Bronchial epithelial cell (primary cell): ENCODE measurements around the gene FAF2. TPM values are rescaled to one million over a fixed set of nuclear protein-coding genes. Genes with fewer than 3 reads are reported as not detected.

Source experiments
- DNase-seq: peaks from one replicate; pipeline ENCODE4 v3.0.0-alpha.2; 2010; ENCODE audit warnings: low read depth
- FAIRE-seq: peaks from 2 replicates; lab custom pipeline; 2011; peaks lifted over from hg19 to GRCh38; lab: Jason Lieb, UNC
- H3K27me3 ChIP-seq: 2 replicates; pipeline ENCODE4 v1.5.1; 2011; ENCODE audit warnings: low read length; ENCODE audit not compliant: control insufficient read depth, insufficient read depth
- H3K36me3 ChIP-seq: 2 replicates; pipeline ENCODE4 v1.5.1; 2011; ENCODE audit warnings: low read length; ENCODE audit not compliant: control insufficient read depth, insufficient read depth
- H3K4me3 ChIP-seq: 2 replicates; pipeline ENCODE4 v1.5.1; 2011; ENCODE audit warnings: mild to moderate bottlenecking, low read depth, low read length, control low read depth
- total RNA-seq: library from RNA; depleted of rRNA; stranded (reverse); fragments of >200 nt; gene quantifications from 2 replicates; pipeline ENCODE4 v1.2.1, GENCODE V29; 2014
- TF ChIP-seq, protein P1 (sequence below): IDR thresholded peaks from 2 replicates; pipeline ENCODE4 v1.5.1; 2011; ENCODE audit warnings: mild to moderate bottlenecking, moderate library complexity, low read length, control low read depth, inconsistent platforms; ENCODE audit not compliant: insufficient read depth, severe bottlenecking

FAF2 gene
- total RNA-seq, 1 donor from 2014 or later, result 34.8 TPM

DNA sequence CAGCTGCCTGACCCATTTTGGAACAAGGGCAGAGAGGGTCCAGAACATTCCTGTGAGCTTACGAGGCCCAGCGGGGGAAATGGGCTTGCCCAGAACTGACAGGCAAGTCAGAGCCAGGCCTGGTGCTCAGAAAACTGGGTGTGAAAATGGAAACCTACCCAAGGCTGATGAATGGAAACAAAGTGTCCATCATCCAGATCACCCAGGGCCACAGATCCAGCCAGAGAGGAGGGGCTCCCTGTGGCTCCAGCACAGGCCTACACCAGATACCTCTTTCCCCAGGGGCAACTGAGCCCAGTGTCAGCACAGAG, 35.0 kb upstream of the FAF2 start:
- H3K4me3 ChIP-seq, result no peak overlapping the region

DNA sequence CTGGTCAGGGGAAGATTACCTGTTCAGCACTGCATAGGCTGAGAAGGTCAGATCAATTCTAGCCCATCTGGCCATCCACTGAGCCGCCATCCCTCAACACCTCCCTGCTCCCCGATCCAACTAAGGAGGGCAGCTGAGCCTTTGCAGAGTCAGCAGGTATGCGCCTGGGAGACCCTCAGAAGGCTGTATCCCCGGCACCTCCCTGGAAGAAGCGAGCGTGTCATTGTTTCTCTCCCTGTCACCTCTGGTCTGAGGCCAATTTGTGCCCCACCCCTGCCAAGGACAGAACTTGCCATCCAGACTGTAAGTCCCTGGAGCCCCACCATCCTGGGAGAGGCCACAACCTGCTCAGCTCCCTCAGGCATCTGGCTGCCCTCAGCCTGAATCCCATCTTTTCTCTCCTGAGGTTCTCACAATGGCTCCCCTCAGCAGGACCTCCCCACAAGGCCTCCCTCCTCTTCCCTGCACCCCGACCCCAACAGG, 34.4 kb upstream of the FAF2 start:
- FAIRE-seq, result no peak
- Histone ChIP-seq H3K27me3 (no peaks in the 10 kb centered on the region), H3K36me3 (peaks cover 4% of the 10 kb centered on the region), H3K4me3 (no peak overlapping the region)
- no peak for DNase-seq
- TF ChIP-seq, protein P1, sequence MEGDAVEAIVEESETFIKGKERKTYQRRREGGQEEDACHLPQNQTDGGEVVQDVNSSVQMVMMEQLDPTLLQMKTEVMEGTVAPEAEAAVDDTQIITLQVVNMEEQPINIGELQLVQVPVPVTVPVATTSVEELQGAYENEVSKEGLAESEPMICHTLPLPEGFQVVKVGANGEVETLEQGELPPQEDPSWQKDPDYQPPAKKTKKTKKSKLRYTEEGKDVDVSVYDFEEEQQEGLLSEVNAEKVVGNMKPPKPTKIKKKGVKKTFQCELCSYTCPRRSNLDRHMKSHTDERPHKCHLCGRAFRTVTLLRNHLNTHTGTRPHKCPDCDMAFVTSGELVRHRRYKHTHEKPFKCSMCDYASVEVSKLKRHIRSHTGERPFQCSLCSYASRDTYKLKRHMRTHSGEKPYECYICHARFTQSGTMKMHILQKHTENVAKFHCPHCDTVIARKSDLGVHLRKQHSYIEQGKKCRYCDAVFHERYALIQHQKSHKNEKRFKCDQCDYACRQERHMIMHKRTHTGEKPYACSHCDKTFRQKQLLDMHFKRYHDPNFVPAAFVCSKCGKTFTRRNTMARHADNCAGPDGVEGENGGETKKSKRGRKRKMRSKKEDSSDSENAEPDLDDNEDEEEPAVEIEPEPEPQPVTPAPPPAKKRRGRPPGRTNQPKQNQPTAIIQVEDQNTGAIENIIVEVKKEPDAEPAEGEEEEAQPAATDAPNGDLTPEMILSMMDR, result no peak

More for the DNA sequence above, 35.0 kb upstream of the FAF2 start:
- Histone ChIP-seq H3K27me3 (no peaks in the 10 kb centered on the region), H3K36me3 (peaks cover 6% of the 10 kb centered on the region)
- no peak for FAIRE-seq
- peak; percentile 85 for DNase-seq
- TF ChIP-seq, protein P1, result no peak

DNA sequence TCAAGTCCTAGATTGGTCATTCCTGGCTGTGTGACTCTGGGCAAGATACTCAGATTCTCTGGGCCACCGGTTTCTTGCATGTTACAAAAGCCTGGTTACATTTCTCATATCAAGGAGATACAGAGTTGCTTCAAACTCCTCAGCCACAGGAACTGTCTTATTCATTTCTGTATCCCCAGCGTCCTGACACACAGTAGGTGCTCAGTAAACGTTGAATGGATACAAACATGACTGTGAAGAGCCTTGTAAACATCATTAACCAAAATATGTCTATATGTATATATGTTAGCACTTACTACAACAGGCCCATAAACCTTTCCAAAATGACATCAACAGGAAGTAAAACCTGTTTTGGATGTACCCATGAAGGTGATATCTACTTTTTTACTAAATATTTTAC, 33.5 kb upstream of the FAF2 start:
- no peak for DNase-seq
- TF ChIP-seq, protein P1, result no peak
- no peak for FAIRE-seq
- Histone ChIP-seq H3K36me3 (peaks cover 2% of the 10 kb centered on the region), H3K27me3 (no peaks in the 10 kb centered on the region), H3K4me3 (peak overlapping the region; percentile 79)

DNA sequence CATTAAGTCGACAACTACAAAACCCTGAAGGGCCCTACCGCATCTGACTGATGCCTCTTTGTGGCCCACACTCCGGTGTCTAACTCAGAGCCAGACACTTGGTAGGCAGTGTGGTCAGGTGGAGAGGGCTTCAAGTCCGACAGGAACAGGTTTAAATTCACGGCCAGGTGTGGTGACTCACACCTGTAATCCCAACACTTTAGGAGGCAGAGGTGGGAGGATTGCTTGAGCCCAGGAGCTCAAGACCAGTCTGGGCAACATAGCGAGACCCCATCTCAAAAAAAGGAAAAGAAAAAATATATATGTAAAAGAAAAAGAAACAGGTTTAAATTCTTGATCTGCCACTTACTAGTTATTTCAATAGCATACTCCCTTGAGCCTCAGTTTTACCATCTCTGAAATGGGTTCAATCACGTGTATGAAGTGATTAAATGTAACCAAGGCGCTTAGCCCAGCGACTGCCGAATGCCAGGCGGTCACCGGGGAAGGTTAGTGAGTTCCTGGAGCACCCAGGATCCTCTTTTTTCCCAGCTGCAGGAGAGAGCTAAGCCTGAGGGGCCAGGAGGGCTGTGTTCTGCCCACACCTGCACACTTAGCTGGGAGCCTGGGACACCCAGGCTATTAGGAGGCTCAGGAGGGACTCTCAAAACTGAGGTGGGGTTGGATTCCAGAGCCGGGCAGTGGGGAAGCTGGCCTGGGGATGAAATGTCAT, 32.8 kb upstream of the FAF2 start:
- FAIRE-seq, result no peak
- DNase-seq, result peak; percentile 49
- peak overlapping the region; percentile 79 for H3K4me3 ChIP-seq

DNA sequence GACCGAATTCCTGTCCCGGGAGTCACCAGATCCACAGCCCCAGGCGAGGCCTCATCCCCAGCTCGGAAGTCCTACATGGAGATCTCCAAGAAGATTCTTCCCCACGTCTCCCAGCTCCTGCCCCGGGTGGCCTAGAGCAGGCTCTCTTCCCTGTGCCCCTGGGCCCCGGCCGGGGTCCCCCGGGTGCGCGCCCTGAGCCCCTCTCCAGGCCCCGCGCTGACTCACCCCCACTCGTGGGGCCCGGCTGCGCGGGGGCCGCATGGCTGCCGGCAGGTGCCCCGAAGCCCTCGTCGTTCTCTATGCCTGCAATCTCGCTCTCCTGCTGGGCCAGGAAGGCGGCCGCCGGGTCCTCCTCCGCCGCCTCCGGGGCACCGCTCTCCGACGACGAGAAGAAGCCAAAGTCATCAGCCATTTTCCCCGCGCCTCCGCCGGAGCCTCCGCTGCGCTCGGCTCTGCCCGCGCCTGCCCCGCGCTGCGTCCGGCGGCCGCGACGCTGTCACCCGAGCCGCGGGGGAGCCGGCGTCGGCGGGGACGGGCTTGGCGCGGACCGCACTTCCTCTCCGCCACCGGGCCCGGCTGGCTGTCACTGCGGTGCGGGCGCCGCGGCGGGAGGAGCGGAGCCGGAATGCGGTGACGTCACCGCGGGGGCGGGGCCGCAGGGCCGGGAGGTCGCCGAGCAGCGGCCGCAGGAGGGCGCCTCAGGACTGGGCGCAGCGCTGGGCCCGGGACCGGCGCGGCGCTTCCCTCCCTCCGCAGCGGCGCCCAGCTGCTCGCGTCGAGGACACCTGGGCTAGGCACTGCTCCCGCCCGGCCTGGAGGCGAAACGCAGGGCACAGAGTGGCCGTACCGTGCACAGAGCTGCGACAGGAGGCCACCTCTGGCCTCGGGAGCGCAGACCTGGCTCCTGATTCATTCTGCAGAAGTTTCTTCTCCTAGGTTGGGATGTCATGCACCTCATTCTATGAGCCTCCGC, 31.9 kb upstream of the FAF2 start, which contains the start of gene CLTB:
CLTB (minus strand) TSS at position 588 of the 973 bp plus-strand sequence; CDS start at position 412, 176 bp downstream.
- DNase-seq, result peak; percentile 63
- TF ChIP-seq, protein P1, result peak; percentile 76
- FAIRE-seq, result no peak
- Histone ChIP-seq H3K27me3 (no peaks in the 10 kb centered on the region), H3K4me3 (peak within 1 kb of the TSS; percentile 79), H3K36me3 (no peaks in the 10 kb centered on the region)

More for the DNA sequence above, 32.8 kb upstream of the FAF2 start:
- TF ChIP-seq, protein P1, result no peak
- Histone ChIP-seq H3K27me3 (no peaks in the 10 kb centered on the region), H3K36me3 (no peaks in the 10 kb centered on the region)
